ENCODE measurements around the gene COPS7B. TPM values are rescaled to one million over a fixed set of nuclear protein-coding genes. Genes with fewer than 3 reads are reported as not detected.

COPS7B gene
- total RNA-seq, 2 experiments from 2014 or later, result 43.8 to 48.0 TPM

GRCh38 chr2:231803501-231804138, 17.4 kb downstream of the COPS7B start:
- Mint-ChIP-seq H3K36me3 (peaks cover 2% of the 10 kb centered on the region), H3K27me3 (no peaks in the 10 kb centered on the region), H3K4me1 (peaks cover 4% of the 10 kb centered on the region), H3K27ac (no peak overlapping the region), H3K9me3 (no peaks in the 10 kb centered on the region), H3K4me3 (no peak overlapping the region)
- POLR2A ChIA-PET, result no interaction called here
- no peak for DNase-seq
- ATAC-seq (ENCODE audit: low read depth), result no peak

DNA sequence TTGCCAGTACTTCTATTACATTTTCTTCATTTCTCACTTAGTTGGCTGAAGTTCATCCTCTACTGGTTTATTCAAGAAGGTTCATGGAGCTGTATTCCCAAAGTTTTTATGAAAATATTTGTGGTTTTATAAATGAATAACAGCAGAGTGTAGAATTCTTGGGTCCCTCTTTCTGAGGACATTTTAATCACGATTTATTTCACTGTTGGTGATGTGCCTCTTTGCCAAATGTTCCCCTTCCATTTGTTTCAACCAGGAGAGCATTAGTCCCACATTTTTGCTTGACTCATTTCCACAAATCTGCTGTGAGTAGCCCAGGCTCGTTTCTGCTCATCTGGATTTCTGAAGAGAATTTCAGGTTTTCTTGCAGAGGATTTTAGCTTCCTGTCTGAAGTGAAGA, 20.8 kb downstream of the COPS7B start:
- H3K27me3 Mint-ChIP-seq, result no peaks in the 10 kb centered on the region
- H3K36me3 Mint-ChIP-seq, result no peaks in the 10 kb centered on the region
- no peak overlapping the region for H3K4me3 Mint-ChIP-seq
- H3K4me1 Mint-ChIP-seq, result peaks cover 4% of the 10 kb centered on the region
- DNase-seq (no peak), ATAC-seq (ENCODE audit: low read depth) (no peak)
- H3K27ac Mint-ChIP-seq, result no peak overlapping the region
- no peaks in the 10 kb centered on the region for H3K9me3 Mint-ChIP-seq
- POLR2A ChIA-PET, result interaction anchor here (0.6 kb wide), 1 partner anchor 9 kb away, joined by 3 read pairs; no protein-coding TSS in a partner anchor

DNA sequence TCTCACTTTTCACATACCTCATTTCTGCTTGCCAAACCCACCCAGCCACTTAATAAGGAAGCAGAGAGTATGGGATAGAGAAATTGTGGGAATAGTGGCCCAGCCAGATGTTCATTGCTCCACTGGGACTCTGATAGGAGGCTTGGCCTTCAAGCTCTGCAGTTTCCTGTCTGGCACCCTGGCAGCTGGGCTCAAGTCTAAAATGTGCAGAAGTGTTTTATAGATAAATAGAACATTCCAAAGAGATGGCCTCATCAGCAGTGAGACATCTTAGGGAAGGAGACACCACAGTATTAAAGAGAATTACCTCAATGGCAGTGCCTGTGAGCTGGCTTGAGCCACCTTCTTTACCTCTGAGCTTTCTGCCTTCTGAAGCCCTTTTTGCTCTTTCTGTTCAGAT, 24.7 kb downstream of the COPS7B start:
- Mint-ChIP-seq H3K9me3 (peaks cover 6% of the 10 kb centered on the region), H3K27ac (no peak overlapping the region), H3K4me3 (no peak overlapping the region), H3K36me3 (peaks cover 16% of the 10 kb centered on the region), H3K27me3 (no peaks in the 10 kb centered on the region), H3K4me1 (peaks cover 4% of the 10 kb centered on the region)
- POLR2A ChIA-PET, result no interaction called here
- ATAC-seq (ENCODE audit: low read depth) (no peak), DNase-seq (no peak)

- POLR2A ChIA-PET, result no interaction called here
- Mint-ChIP-seq H3K36me3 (peaks cover 20% of the 10 kb centered on the region), H3K9me3 (peaks cover 6% of the 10 kb centered on the region), H3K27me3 (peaks cover 2% of the 10 kb centered on the region), H3K4me3 (no peak overlapping the region), H3K27ac (no peak overlapping the region), H3K4me1 (peaks cover 3% of the 10 kb centered on the region)
- ATAC-seq (ENCODE audit: low read depth) (no peak), DNase-seq (no peak)
Observed at GRCh38 chr2:231816327-231817026, 30.2 kb downstream of the COPS7B start.

DNA sequence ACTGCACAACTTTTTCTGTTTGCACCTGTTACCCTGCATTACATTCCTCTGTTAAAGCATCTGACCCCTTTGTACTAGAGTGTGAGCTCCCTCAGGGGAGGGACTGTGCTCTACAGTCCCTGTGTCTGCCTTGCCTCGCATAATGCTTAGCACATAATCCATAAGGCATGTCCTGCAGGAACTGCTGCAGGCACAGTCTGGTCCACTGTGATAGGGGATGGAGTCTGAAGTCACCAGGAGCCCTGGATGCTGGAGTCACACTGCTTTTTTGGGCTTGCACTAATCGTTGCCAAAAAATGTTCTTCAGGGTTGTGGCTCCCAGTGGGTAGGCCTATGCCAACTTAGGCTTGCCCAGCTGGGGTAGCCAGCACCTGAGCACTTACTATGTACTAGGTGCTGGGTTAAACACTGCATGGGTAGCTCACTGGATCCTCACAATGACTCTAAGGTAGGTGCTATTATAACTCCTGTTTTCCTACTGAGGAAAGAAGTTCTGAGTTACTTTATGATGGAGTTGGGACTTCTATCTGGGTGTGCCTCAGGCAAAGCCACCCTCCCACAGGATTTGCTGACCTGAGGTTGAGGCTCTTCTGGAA, 33.3 kb downstream of the COPS7B start:
- POLR2A ChIA-PET, result no interaction called here

DNA sequence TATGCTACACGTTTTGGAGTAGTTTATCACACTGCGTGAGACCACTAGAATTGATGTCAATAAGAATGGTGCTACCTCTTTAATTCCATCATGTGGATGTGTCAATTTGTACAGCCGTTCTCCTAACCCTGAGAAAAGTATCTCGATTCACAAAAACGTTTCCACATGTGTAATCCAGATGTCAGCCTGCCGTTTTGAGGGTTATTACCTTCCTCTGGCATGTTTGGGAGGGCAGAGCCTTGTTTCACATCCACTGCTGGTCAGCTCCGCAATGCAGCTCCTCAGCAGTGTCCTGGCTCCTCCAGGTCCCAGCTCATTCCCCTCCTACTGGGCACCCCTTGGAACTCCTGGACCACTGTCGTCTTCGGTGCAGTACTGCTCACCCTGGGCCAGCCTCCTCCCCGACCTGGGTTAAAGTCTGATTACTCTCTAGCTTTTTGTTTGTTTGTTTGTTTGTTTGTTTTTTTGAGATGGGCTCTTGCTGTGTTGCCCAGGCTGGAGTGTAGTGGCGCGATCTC, 34.6 kb downstream of the COPS7B start:
- H3K9me3 Mint-ChIP-seq, result peaks cover 1% of the 10 kb centered on the region

More for the DNA sequence above, 33.3 kb downstream of the COPS7B start:
- peaks cover 4% of the 10 kb centered on the region for H3K9me3 Mint-ChIP-seq
- peaks cover 9% of the 10 kb centered on the region for H3K36me3 Mint-ChIP-seq
- H3K27ac Mint-ChIP-seq, result no peak overlapping the region
- peaks cover 3% of the 10 kb centered on the region for H3K4me1 Mint-ChIP-seq
- DNase-seq (no peak), ATAC-seq (ENCODE audit: low read depth) (no peak)
- H3K4me3 Mint-ChIP-seq, result no peak overlapping the region
- H3K27me3 Mint-ChIP-seq, result peaks cover 2% of the 10 kb centered on the region

GRCh38 chr2:231821908-231822307, 35.7 kb downstream of the COPS7B start:
- ATAC-seq (ENCODE audit: low read depth) (no peak), DNase-seq (no peak)
- Mint-ChIP-seq H3K36me3 (no peaks in the 10 kb centered on the region), H3K9me3 (peaks cover 1% of the 10 kb centered on the region), H3K27ac (no peak overlapping the region), H3K4me1 (no peaks in the 10 kb centered on the region), H3K27me3 (peaks cover 2% of the 10 kb centered on the region), H3K4me3 (no peak overlapping the region)
- POLR2A ChIA-PET, result no interaction called here

More for the DNA sequence above, 34.6 kb downstream of the COPS7B start:
- Mint-ChIP-seq H3K27me3 (peaks cover 2% of the 10 kb centered on the region), H3K27ac (no peak overlapping the region), H3K4me3 (no peak overlapping the region), H3K36me3 (peaks cover 5% of the 10 kb centered on the region), H3K4me1 (no peaks in the 10 kb centered on the region)
- DNase-seq (no peak), ATAC-seq (ENCODE audit: low read depth) (no peak)
- POLR2A ChIA-PET, result no interaction called here

DNA sequence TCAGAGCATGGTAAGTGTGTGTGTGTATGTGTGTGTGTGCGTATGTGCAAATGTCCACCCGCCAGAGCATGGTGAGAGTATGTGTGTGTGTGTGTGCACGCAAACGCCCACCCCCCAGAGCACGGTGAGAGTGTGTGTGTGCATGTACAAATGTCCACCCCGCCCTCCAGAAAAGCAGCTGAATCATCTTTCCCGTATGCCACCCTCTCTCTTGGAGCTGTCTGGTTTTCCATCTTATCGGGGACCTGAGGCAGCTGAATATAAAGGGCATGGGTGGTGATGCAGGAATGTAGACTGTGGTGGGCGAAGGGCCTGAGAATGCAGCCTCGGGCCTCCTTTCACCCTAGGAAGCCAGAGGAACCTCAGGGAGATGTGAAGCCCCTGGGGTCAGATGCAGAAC, 66.9 kb downstream of the COPS7B start:
- no peak overlapping the region for H3K4me3 Mint-ChIP-seq
- POLR2A ChIA-PET, result no interaction called here
- H3K4me1 Mint-ChIP-seq, result peaks cover 1% of the 10 kb centered on the region
- H3K27ac Mint-ChIP-seq, result no peak overlapping the region
- ATAC-seq (ENCODE audit: low read depth) (no peak), DNase-seq (no peak)
- no peaks in the 10 kb centered on the region for H3K36me3 Mint-ChIP-seq
- H3K27me3 Mint-ChIP-seq, result peaks cover 20% of the 10 kb centered on the region
- H3K9me3 Mint-ChIP-seq, result peaks cover 5% of the 10 kb centered on the region

DNA sequence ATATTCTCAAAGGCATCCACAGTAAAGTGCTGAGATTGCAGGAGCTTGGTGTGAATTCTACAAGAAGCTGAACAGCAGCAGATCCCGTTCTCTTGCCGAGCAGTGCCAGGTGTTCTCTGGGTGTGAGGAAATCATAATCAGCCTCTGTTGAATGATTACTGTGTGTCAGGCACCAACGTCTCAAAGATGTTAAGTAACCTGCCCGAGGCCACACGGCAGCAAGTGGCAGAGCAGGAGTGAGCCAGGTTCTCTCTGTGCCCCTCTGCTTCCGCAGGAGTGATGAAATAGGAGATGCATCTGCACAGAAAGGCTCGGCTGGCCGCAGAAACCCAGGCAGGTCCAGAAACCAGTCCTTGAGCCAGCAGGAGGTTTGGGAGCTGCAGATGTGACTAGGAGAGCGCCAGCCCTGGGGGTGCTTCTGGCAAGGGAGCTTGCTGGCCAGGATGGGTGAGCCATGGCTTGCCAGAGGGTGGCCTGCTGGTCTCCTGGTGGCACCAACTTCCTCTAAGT, 68.4 kb downstream of the COPS7B start:
- DNase-seq (no peak), ATAC-seq (ENCODE audit: low read depth) (no peak)
- peaks cover 1% of the 10 kb centered on the region for H3K4me1 Mint-ChIP-seq
- H3K9me3 Mint-ChIP-seq, result no peaks in the 10 kb centered on the region
- no peak overlapping the region for H3K27ac Mint-ChIP-seq
- H3K4me3 Mint-ChIP-seq, result no peak overlapping the region
- POLR2A ChIA-PET, result no interaction called here
- H3K27me3 Mint-ChIP-seq, result peaks cover 19% of the 10 kb centered on the region
- no peaks in the 10 kb centered on the region for H3K36me3 Mint-ChIP-seq

DNA sequence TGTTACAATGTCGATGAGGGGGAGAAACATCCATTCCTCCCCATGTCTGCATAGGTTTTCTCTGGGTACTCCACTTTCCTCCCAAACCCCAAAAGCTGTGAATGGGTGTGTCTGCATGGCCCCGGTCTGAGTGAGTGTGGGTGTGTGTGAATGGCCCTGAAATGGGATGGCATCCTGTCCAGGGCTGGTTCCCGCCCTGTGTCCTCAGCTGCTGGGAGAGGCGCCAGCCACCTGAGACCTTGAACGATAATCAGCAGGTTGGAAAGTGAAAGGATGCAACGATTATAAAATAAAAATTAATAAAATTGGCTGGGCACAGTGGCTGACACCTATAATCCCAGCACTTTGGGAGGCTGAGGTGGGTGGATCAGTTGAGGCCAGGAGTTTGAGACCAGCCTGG, 70.7 kb downstream of the COPS7B start:
- Mint-ChIP-seq H3K4me1 (peaks cover 1% of the 10 kb centered on the region), H3K4me3 (no peak overlapping the region), H3K27me3 (peaks cover 3% of the 10 kb centered on the region), H3K36me3 (no peaks in the 10 kb centered on the region), H3K27ac (no peak overlapping the region), H3K9me3 (no peaks in the 10 kb centered on the region)
- DNase-seq, result no peak
- POLR2A ChIA-PET, result no interaction called here
- no peak for ATAC-seq (ENCODE audit: low read depth)

Other genes starting within 250 kb of the COPS7B start
- not detected for gene TEX44, start 193.6 kb upstream of the COPS7B start, total RNA-seq
- 1,000 to 10,000 TPM; 1,404 to 1,416 TPM for gene PTMA, start 77.9 kb upstream of the COPS7B start, total RNA-seq
- 10 to 100 TPM; 34.1 TPM for gene PDE6D, start 5.2 kb upstream of the COPS7B start, total RNA-seq
- under 1 TPM; 0.40 to 0.89 TPM for gene NPPC, start 140.0 kb downstream of the COPS7B start, total RNA-seq
- 10 to 100 TPM; 39.8 to 39.9 TPM for gene DIS3L2, start 175.3 kb downstream of the COPS7B start, total RNA-seq